GM12878 (cell line): ENCODE measurements around the gene LRP10.

Experiments
- ATF3 ChIP-seq: IDR thresholded peaks from 2 replicates; pipeline ENCODE4 v1.6.1; 2011; ENCODE audit warnings: low read depth, mild to moderate bottlenecking, low read length, moderate library complexity, borderline replicate concordance; ENCODE audit errors: extremely low read depth
- BCL11A ChIP-seq: IDR thresholded peaks from 2 replicates; pipeline ENCODE4 v1.6.1; 2011; ENCODE audit warnings: low read depth, low read length
- BCLAF1 ChIP-seq: fragments of 450-650 bp; IDR thresholded peaks from 2 replicates; pipeline ENCODE4 v1.6.1; 2017; ENCODE audit warnings: antibody characterized with exemption, mild to moderate bottlenecking, moderate library complexity
- CREB1 ChIP-seq: IDR thresholded peaks from 2 replicates; pipeline ENCODE4 v1.6.1; 2012; ENCODE audit warnings: low read depth, mild to moderate bottlenecking, inconsistent platforms
- CTCF ChIP-seq, 3 experiments: IDR thresholded peaks in 2 of 3; conservative IDR thresholded peaks in 1 of 3; 2 replicates each; pipeline ENCODE4 v1.5.1; 2011; ENCODE audit warnings: low read depth in 3 of 3, low read length in 3 of 3, mild to moderate bottlenecking in 3 of 3, control low read depth in 2 of 3, moderate library complexity in 2 of 3, inconsistent platforms in 1 of 3, mixed read lengths in 1 of 3; ENCODE audit not compliant: control insufficient read depth in 2 of 3, insufficient read depth in 1 of 3; ENCODE audit errors: extremely low read depth in 1 of 3
- MAX ChIP-seq: IDR thresholded peaks from 2 replicates; pipeline ENCODE4 v1.6.1; 2012; ENCODE audit warnings: low read depth, low read length, improper control_type of control experiment
- POLR2A ChIP-seq: IDR thresholded peaks from 2 replicates; pipeline ENCODE4 v1.6.1; 2011; ENCODE audit warnings: low read depth, mild to moderate bottlenecking, low read length
- POLR2AphosphoS5 ChIP-seq: IDR thresholded peaks from 2 replicates; pipeline ENCODE4 v1.6.1; 2011; ENCODE audit warnings: mild to moderate bottlenecking, low read length, inconsistent platforms
- RAD21 ChIP-seq: IDR thresholded peaks from 2 replicates; pipeline ENCODE4 v1.6.1; 2011; ENCODE audit warnings: mild to moderate bottlenecking, low read depth, low read length, moderate library complexity; ENCODE audit not compliant: insufficient read depth
- STAT3 ChIP-seq: IDR thresholded peaks from 2 replicates; pipeline ENCODE4 v1.6.1; 2011; ENCODE audit warnings: low read depth, low read length, improper control_type of control experiment

GRCh38 chr14:22877000-22877501, 5.5 kb downstream of the LRP10 start:
- TF ChIP-seq RAD21 = no peak
- TF ChIP-seq BCL11A = no peak
- TF ChIP-seq BCLAF1 = no peak
- peak; percentile 32; the same call in 1 of the 2 replicates for TF ChIP-seq POLR2A
- TF ChIP-seq CTCF (IDR thresholded peaks at IDR 0.05 in 2 of 3, conservative IDR thresholded peaks at IDR 0.05 in 1 of 3; ENCODE audit: control insufficient read depth in 2 of 3, extremely low read depth in 1 of 3, insufficient read depth in 1 of 3, low read depth in 3 of 3, low read length in 3 of 3) = no peak
- TF ChIP-seq STAT3 = no peak
- TF ChIP-seq CREB1 = no peak
- no peak for TF ChIP-seq MAX
- no peak for TF ChIP-seq ATF3
- TF ChIP-seq POLR2AphosphoS5 = no peak
